ENCODE measurements around the gene TMEM14A. TPM values are rescaled to one million over a fixed set of nuclear protein-coding genes. Genes with fewer than 3 reads are reported as not detected.
"Not testable (repeated sequence)": the region's sequence is repeated elsewhere in the genome, so short reads cannot be mapped to it uniquely, and the experiment has no call there.

Gene TMEM14A
- polyA plus RNA-seq, 1 donor = 49.1 TPM

DNA sequence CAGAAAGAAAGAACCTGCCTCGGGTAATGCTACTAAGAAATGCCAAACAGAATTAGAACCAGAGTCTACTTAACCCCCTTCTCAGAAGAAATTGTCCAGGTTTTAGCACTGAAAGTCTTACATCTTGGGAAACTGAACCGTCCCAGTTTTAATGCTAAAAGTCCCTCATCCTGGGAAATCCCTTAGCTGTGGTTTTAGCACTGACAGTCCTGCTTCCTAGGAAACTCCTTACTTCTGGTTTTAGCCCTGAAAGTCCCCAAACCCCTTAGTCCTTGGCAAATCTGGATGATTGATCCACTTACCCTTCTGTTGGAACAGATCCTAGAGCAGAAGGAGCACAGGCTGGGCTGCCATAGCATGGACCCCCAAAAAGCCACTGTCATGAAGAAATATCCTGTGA is 4.8 kb upstream of the TMEM14A start:
- no peak for DNase-seq
- H3K27me3 ChIP-seq (ENCODE audit: control insufficient read depth, insufficient read depth, low read length) = no peaks in the 10 kb centered on the region
- no CpG with 5 or more reads among the region's 2 CpGs for WGBS (ENCODE audit: insufficient coverage, low lambda C conversion rate)
- H3K36me3 ChIP-seq (ENCODE audit: control insufficient read depth, insufficient read depth, low read length) = peaks cover 2% of the 10 kb centered on the region
- H3K4me3 ChIP-seq (ENCODE audit: low read length) = peak overlapping the region; percentile 81
- no peaks in the 10 kb centered on the region for H3K9me3 ChIP-seq (ENCODE audit: control insufficient read depth, low read depth, low read length)
- H3K27ac ChIP-seq (ENCODE audit: low read length) = no peak overlapping the region
- peaks cover 16% of the 10 kb centered on the region for H3K4me1 ChIP-seq (ENCODE audit: control insufficient read depth, insufficient read depth, low read length)

DNA sequence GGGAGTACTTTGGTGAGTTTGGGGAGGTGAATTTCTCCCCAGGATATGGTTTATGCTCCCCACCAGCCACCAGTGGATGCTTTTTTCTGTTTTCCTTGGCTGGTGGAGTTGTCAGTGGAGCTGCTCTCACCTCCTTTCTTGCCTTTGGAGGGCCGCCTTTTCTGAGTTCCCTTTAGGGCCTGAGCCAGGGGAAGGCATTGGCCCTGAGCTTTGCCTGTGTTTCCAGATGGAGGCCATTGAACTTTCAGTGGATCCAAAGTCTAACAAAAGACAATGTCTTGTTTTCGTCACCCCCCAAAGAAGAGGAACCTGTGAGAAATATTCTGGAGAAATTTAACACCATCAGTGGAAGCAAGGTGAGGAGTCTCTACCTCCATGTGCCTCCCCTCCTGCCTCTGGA is 4.4 kb upstream of the TMEM14A start:
- H3K36me3 ChIP-seq (ENCODE audit: control insufficient read depth, insufficient read depth, low read length) = peaks cover 2% of the 10 kb centered on the region
- DNase-seq = no peak
- no peak overlapping the region for H3K27ac ChIP-seq (ENCODE audit: low read length)
- peak overlapping the region; percentile 81 for H3K4me3 ChIP-seq (ENCODE audit: low read length)
- peaks cover 17% of the 10 kb centered on the region for H3K4me1 ChIP-seq (ENCODE audit: control insufficient read depth, insufficient read depth, low read length)
- H3K9me3 ChIP-seq (ENCODE audit: control insufficient read depth, low read depth, low read length) = no peaks in the 10 kb centered on the region
- no peaks in the 10 kb centered on the region for H3K27me3 ChIP-seq (ENCODE audit: control insufficient read depth, insufficient read depth, low read length)
- no CpG with 5 or more reads among the region's 2 CpGs for WGBS (ENCODE audit: insufficient coverage, low lambda C conversion rate)

DNA sequence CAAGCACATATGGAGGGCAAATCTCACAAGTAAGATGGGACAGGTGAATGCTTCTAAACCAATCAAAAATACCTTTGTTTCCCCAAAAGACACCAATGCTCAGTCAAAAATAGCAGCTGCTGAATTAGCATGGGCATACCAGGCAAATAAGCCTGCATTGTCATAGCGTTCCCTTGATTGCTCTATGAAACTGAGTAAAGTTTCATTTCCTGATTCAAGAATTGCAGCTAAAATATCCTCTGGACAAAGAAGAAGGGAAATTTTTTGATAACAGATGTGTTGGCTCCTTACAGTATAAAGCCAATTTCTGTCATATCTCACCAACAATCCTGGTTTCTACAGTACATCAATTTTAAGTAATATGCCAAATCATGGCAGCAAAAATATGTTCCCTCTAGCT is 3.3 kb upstream of the TMEM14A start:
- no peak overlapping the region for H3K4me3 ChIP-seq (ENCODE audit: low read length)
- no peak overlapping the region for H3K27ac ChIP-seq (ENCODE audit: low read length)
- no CpG with 5 or more reads among the region's 1 CpG for WGBS (ENCODE audit: insufficient coverage, low lambda C conversion rate)
- no peaks in the 10 kb centered on the region for H3K27me3 ChIP-seq (ENCODE audit: control insufficient read depth, insufficient read depth, low read length)
- peaks cover 2% of the 10 kb centered on the region for H3K36me3 ChIP-seq (ENCODE audit: control insufficient read depth, insufficient read depth, low read length)
- peaks cover 27% of the 10 kb centered on the region for H3K4me1 ChIP-seq (ENCODE audit: control insufficient read depth, insufficient read depth, low read length)
- H3K9me3 ChIP-seq (ENCODE audit: control insufficient read depth, low read depth, low read length) = no peaks in the 10 kb centered on the region
- no peak for DNase-seq

- 60% methylated on average over 1 of the region's 9 CpGs for WGBS (ENCODE audit: insufficient coverage, low lambda C conversion rate)
- peak overlapping the region; percentile 77 for H3K4me3 ChIP-seq (ENCODE audit: low read length)
- H3K4me1 ChIP-seq (ENCODE audit: control insufficient read depth, insufficient read depth, low read length) = peaks cover 20% of the 10 kb centered on the region
- no peaks in the 10 kb centered on the region for H3K27me3 ChIP-seq (ENCODE audit: control insufficient read depth, insufficient read depth, low read length)
- H3K27ac ChIP-seq (ENCODE audit: low read length) = no peak overlapping the region
- H3K36me3 ChIP-seq (ENCODE audit: control insufficient read depth, insufficient read depth, low read length) = peaks cover 6% of the 10 kb centered on the region
- H3K9me3 ChIP-seq (ENCODE audit: control insufficient read depth, low read depth, low read length) = no peaks in the 10 kb centered on the region
- no peak for DNase-seq
Observed at GRCh38 chr6:52671676-52672075, 763 bp downstream of the TMEM14A start.

- H3K4me1 ChIP-seq (ENCODE audit: control insufficient read depth, insufficient read depth, low read length) = peaks cover 20% of the 10 kb centered on the region
- DNase-seq = peak in 1 of 2 donors; percentile 17
- H3K27ac ChIP-seq (ENCODE audit: low read length) = no peak overlapping the region
- H3K36me3 ChIP-seq (ENCODE audit: control insufficient read depth, insufficient read depth, low read length) = peaks cover 10% of the 10 kb centered on the region
- H3K27me3 ChIP-seq (ENCODE audit: control insufficient read depth, insufficient read depth, low read length) = no peaks in the 10 kb centered on the region
- no peak overlapping the region for H3K4me3 ChIP-seq (ENCODE audit: low read length)
- no peaks in the 10 kb centered on the region for H3K9me3 ChIP-seq (ENCODE audit: control insufficient read depth, low read depth, low read length)
- WGBS (ENCODE audit: insufficient coverage, low lambda C conversion rate) = 13% methylated on average over 2 of the region's 9 CpGs
Observed at GRCh38 chr6:52672412-52673025, 1.6 kb downstream of the TMEM14A start.

DNA sequence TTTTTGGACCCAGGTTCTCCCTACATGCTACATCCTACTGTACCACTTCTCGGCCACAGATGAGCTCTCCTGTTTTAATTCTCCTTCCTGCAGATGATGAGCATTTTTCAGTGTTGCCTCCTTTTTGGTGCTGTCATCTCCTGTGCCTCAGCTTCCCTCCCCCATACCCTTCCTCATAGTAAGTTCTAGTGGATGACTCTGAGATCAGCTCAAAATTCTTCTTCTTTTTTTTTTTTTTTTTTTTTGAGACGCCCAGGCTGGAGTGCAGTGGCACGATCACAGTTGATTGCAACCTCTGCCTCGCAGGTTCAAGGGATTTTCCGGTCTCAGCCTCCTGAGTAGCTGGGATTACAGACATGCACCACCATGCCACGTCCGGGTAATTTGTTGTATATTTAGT is 3.8 kb downstream of the TMEM14A start:
- Histone ChIP-seq H3K27me3 (ENCODE audit: control insufficient read depth, insufficient read depth, low read length) (no peaks in the 10 kb centered on the region), H3K27ac (ENCODE audit: low read length) (no peak overlapping the region), H3K4me3 (ENCODE audit: low read length) (no peak overlapping the region), H3K4me1 (ENCODE audit: control insufficient read depth, insufficient read depth, low read length) (peaks cover 20% of the 10 kb centered on the region), H3K9me3 (ENCODE audit: control insufficient read depth, low read depth, low read length) (no peaks in the 10 kb centered on the region), H3K36me3 (ENCODE audit: control insufficient read depth, insufficient read depth, low read length) (peaks cover 24% of the 10 kb centered on the region)
- DNase-seq = no peak
- WGBS (ENCODE audit: insufficient coverage, low lambda C conversion rate) = no CpG with 5 or more reads among the region's 7 CpGs

- Histone ChIP-seq H3K4me1 (ENCODE audit: control insufficient read depth, insufficient read depth, low read length) (peaks cover 19% of the 10 kb centered on the region), H3K27me3 (ENCODE audit: control insufficient read depth, insufficient read depth, low read length) (no peaks in the 10 kb centered on the region), H3K36me3 (ENCODE audit: control insufficient read depth, insufficient read depth, low read length) (peaks cover 24% of the 10 kb centered on the region), H3K4me3 (ENCODE audit: low read length) (no peak overlapping the region), H3K9me3 (ENCODE audit: control insufficient read depth, low read depth, low read length) (no peaks in the 10 kb centered on the region), H3K27ac (ENCODE audit: low read length) (no peak overlapping the region)
- no peak for DNase-seq
- no CpG with 5 or more reads among the region's 1 CpG for WGBS (ENCODE audit: insufficient coverage, low lambda C conversion rate)
Observed at GRCh38 chr6:52675372-52675771, 4.5 kb downstream of the TMEM14A start.

- H3K27me3 ChIP-seq (ENCODE audit: control insufficient read depth, insufficient read depth, low read length); DNase-seq; H3K27ac ChIP-seq (ENCODE audit: low read length); H3K4me3 ChIP-seq (ENCODE audit: low read length); H3K9me3 ChIP-seq (ENCODE audit: control insufficient read depth, low read depth, low read length): not testable (repeated sequence)
- 0% methylated on average over 1 of the region's 8 CpGs for WGBS (ENCODE audit: insufficient coverage, low lambda C conversion rate)
- Histone ChIP-seq H3K4me1 (ENCODE audit: control insufficient read depth, insufficient read depth, low read length) (peaks cover 12% of the 10 kb centered on the region), H3K36me3 (ENCODE audit: control insufficient read depth, insufficient read depth, low read length) (peaks cover 30% of the 10 kb centered on the region)
Observed at GRCh38 chr6:52676631-52677030, 5.7 kb downstream of the TMEM14A start.

DNA sequence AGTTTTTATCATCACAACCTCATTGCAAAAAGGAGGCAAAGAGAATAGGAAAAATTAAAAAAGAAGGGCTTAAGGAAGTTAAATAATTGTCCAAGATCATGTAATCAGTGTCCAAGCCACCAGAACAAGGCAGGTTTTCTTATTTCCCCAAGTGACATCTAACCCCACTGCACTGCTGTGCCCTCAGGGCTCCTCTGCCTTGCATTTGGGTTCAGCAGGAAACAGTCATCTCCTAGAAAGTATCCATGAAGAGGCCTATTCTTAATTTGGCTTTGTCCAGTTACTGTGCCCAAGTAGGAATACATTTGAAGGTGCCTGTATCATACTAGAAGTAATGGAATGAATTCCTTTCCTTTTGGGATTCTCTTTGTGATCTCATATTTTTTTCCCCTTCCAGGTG is 10.5 kb downstream of the TMEM14A start:
- Histone ChIP-seq H3K4me1 (ENCODE audit: control insufficient read depth, insufficient read depth, low read length) (no peaks in the 10 kb centered on the region), H3K9me3 (ENCODE audit: control insufficient read depth, low read depth, low read length) (no peaks in the 10 kb centered on the region), H3K27ac (ENCODE audit: low read length) (no peak overlapping the region), H3K4me3 (ENCODE audit: low read length) (no peak overlapping the region), H3K27me3 (ENCODE audit: control insufficient read depth, insufficient read depth, low read length) (no peaks in the 10 kb centered on the region), H3K36me3 (ENCODE audit: control insufficient read depth, insufficient read depth, low read length) (peaks cover 46% of the 10 kb centered on the region)
- no peak for DNase-seq

GRCh38 chr6:52686878-52687699 is 16.2 kb downstream of the TMEM14A start:
- no peak overlapping the region for H3K27ac ChIP-seq (ENCODE audit: low read length)

DNA sequence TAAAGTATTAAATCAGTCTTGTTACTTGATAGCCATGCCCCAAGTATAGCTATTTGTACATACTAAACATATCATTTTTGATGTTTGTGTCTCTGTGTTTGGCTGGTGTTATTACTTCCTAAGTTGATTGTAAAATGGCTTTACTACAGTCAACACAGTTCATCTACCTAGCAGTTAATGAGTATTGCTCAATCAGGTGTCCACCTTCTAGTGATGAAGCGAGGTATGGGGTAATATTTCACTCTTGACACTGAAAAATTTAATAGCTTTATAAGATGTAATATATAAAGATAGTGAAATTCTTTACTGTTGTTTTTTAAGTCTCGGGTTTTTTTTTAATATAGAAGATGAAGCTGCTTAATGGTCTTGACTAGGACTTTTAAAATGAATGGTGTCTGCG is 18.9 kb downstream of the TMEM14A start:
- Histone ChIP-seq H3K4me1 (ENCODE audit: control insufficient read depth, insufficient read depth, low read length) (no peaks in the 10 kb centered on the region), H3K9me3 (ENCODE audit: control insufficient read depth, low read depth, low read length) (no peaks in the 10 kb centered on the region), H3K27me3 (ENCODE audit: control insufficient read depth, insufficient read depth, low read length) (no peaks in the 10 kb centered on the region), H3K27ac (ENCODE audit: low read length) (no peak overlapping the region), H3K36me3 (ENCODE audit: control insufficient read depth, insufficient read depth, low read length) (peaks cover 2% of the 10 kb centered on the region), H3K4me3 (ENCODE audit: low read length) (no peak overlapping the region)
- 88% methylated on average over 2 of the region's 3 CpGs for WGBS (ENCODE audit: insufficient coverage, low lambda C conversion rate)
- peak in 1 of 2 donors; percentile 46 for DNase-seq

More at GRCh38 chr6:52686878-52687699, 16.2 kb downstream of the TMEM14A start:
- no peak for DNase-seq
- Histone ChIP-seq H3K4me1 (ENCODE audit: control insufficient read depth, insufficient read depth, low read length) (no peaks in the 10 kb centered on the region), H3K27me3 (ENCODE audit: control insufficient read depth, insufficient read depth, low read length) (no peaks in the 10 kb centered on the region), H3K36me3 (ENCODE audit: control insufficient read depth, insufficient read depth, low read length) (peaks cover 15% of the 10 kb centered on the region), H3K4me3 (ENCODE audit: low read length) (no peak overlapping the region), H3K9me3 (ENCODE audit: control insufficient read depth, low read depth, low read length) (no peaks in the 10 kb centered on the region)
- WGBS (ENCODE audit: insufficient coverage, low lambda C conversion rate) = 100% methylated on average over 2 of the region's 6 CpGs

Measured in large intestine (tissue), 3 donors.